Measurements from ENCODE around the gene CHFR. TPM values are rescaled to one million over a fixed set of nuclear protein-coding genes. Genes with fewer than 3 reads are reported as not detected.

Gene CHFR
- total and polyA plus RNA-seq, 9 of the 15 experiments (the other 6 are each of a cell fraction or from before 2014, with no cell fraction given) = 0.61 to 33.9 (median 19.3) TPM

DNA sequence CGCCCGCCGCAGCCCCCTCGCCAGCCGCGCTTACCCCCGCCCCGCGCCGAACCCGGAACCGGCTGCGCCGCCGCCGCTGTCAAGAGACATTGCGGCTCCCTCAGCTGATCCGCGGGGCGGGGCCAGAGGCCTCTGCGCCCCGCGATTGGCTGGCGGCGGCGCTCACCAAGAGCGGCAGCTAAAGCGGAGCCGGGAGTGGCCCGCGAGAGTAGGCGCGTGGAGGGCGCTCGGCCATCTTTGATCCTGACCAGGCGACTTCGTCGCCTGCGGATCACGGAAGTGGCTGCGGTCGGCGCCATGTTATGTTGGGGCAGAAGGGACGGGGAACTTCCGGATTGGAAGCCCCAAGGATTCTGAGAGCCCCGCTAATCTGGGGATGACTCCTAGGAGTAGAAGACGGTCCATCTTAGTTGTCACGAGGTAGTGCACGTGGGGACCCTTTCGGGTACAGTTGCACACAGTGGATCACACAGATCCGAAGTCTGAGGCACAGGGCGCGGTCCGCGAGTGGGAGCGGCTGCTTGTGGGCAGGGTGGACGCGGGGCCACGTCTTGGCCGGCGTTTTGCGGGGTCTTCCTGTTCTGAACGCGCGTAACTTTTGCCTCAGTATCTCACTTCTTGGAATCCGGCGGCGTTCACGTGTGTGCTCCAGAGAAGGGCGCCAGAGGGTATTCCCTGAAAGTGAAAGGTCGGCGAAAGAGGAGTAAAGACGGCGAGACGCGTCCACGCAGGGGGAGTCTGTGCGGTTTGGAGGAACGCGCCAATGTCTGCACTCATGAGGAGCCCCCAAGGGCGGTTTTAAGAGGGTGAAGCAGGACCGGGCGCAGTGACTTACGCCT is at the start of gene CHFR (continued):
- TF ChIP-seq, protein P1, sequence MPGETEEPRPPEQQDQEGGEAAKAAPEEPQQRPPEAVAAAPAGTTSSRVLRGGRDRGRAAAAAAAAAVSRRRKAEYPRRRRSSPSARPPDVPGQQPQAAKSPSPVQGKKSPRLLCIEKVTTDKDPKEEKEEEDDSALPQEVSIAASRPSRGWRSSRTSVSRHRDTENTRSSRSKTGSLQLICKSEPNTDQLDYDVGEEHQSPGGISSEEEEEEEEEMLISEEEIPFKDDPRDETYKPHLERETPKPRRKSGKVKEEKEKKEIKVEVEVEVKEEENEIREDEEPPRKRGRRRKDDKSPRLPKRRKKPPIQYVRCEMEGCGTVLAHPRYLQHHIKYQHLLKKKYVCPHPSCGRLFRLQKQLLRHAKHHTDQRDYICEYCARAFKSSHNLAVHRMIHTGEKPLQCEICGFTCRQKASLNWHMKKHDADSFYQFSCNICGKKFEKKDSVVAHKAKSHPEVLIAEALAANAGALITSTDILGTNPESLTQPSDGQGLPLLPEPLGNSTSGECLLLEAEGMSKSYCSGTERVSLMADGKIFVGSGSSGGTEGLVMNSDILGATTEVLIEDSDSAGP (CRISPR knock-in tag; IDR thresholded peaks at IDR 0.05) = no peak
- TF ChIP-seq, protein P2, sequence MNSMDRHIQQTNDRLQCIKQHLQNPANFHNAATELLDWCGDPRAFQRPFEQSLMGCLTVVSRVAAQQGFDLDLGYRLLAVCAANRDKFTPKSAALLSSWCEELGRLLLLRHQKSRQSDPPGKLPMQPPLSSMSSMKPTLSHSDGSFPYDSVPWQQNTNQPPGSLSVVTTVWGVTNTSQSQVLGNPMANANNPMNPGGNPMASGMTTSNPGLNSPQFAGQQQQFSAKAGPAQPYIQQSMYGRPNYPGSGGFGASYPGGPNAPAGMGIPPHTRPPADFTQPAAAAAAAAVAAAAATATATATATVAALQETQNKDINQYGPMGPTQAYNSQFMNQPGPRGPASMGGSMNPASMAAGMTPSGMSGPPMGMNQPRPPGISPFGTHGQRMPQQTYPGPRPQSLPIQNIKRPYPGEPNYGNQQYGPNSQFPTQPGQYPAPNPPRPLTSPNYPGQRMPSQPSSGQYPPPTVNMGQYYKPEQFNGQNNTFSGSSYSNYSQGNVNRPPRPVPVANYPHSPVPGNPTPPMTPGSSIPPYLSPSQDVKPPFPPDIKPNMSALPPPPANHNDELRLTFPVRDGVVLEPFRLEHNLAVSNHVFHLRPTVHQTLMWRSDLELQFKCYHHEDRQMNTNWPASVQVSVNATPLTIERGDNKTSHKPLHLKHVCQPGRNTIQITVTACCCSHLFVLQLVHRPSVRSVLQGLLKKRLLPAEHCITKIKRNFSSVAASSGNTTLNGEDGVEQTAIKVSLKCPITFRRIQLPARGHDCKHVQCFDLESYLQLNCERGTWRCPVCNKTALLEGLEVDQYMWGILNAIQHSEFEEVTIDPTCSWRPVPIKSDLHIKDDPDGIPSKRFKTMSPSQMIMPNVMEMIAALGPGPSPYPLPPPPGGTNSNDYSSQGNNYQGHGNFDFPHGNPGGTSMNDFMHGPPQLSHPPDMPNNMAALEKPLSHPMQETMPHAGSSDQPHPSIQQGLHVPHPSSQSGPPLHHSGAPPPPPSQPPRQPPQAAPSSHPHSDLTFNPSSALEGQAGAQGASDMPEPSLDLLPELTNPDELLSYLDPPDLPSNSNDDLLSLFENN (IDR thresholded peaks at IDR 0.05; ENCODE audit: low read depth in 2 of 2, low read length in 2 of 2) = no peak
- no peak for TF ChIP-seq SMAD2 (IDR thresholded peaks at IDR 0.05; ENCODE audit: low read depth, low read length)
- no peak for TF ChIP-seq ZNF507 (tag; conservative IDR thresholded peaks at IDR 0.05)
- 0 out of 2 replicates have a peak, but pooled peaks have one; percentile 43 for TF ChIP-seq ZNF830 (CRISPR knock-in tag; IDR thresholded peaks at IDR 0.05)
- TF ChIP-seq MED1 (CRISPR knock-in tag; IDR thresholded peaks at IDR 0.05; ENCODE audit: borderline replicate concordance) = no peak
- TF ChIP-seq, protein P3, sequence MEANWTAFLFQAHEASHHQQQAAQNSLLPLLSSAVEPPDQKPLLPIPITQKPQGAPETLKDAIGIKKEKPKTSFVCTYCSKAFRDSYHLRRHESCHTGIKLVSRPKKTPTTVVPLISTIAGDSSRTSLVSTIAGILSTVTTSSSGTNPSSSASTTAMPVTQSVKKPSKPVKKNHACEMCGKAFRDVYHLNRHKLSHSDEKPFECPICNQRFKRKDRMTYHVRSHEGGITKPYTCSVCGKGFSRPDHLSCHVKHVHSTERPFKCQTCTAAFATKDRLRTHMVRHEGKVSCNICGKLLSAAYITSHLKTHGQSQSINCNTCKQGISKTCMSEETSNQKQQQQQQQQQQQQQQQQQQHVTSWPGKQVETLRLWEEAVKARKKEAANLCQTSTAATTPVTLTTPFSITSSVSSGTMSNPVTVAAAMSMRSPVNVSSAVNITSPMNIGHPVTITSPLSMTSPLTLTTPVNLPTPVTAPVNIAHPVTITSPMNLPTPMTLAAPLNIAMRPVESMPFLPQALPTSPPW (CRISPR knock-in tag; IDR thresholded peaks at IDR 0.05) = peak; percentile 75
- TF ChIP-seq, protein P4, sequence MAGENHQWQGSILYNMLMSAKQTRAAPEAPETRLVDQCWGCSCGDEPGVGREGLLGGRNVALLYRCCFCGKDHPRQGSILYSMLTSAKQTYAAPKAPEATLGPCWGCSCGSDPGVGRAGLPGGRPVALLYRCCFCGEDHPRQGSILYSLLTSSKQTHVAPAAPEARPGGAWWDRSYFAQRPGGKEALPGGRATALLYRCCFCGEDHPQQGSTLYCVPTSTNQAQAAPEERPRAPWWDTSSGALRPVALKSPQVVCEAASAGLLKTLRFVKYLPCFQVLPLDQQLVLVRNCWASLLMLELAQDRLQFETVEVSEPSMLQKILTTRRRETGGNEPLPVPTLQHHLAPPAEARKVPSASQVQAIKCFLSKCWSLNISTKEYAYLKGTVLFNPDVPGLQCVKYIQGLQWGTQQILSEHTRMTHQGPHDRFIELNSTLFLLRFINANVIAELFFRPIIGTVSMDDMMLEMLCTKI (IDR thresholded peaks at IDR 0.05; ENCODE audit: partially characterized antibody) = no peak
- peak; percentile 84; the same call in 1 of the 2 replicates for TF ChIP-seq ELF4 (CRISPR knock-in tag; IDR thresholded peaks at IDR 0.05)
- TF ChIP-seq SMAD1 (IDR thresholded peaks at IDR 0.05; ENCODE audit: low read depth, low read length, partially characterized antibody) = no peak
- no peak for TF ChIP-seq BRF1 (IDR thresholded peaks at IDR 0.05; ENCODE audit: borderline replicate concordance, extremely low read depth, insufficient read length)
- no peak for TF ChIP-seq SREBF2 (CRISPR knock-in tag; IDR thresholded peaks at IDR 0.05)
- no peak for TF ChIP-seq NR1H2 (CRISPR knock-in tag; IDR thresholded peaks at IDR 0.05)
- no peak; the same call in 1 of the 2 replicates for TF ChIP-seq SMAD3 (CRISPR knock-in tag; conservative IDR thresholded peaks at IDR 0.05)
- TF ChIP-seq, protein P5, sequence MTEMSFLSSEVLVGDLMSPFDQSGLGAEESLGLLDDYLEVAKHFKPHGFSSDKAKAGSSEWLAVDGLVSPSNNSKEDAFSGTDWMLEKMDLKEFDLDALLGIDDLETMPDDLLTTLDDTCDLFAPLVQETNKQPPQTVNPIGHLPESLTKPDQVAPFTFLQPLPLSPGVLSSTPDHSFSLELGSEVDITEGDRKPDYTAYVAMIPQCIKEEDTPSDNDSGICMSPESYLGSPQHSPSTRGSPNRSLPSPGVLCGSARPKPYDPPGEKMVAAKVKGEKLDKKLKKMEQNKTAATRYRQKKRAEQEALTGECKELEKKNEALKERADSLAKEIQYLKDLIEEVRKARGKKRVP (CRISPR knock-in tag; IDR thresholded peaks at IDR 0.05) = no peak
- peak; percentile 95 to 99 (median 99) for TF ChIP-seq YY1 (IDR thresholded peaks at IDR 0.05; ENCODE audit: borderline replicate concordance in 1 of 3, control insufficient read depth in 1 of 3, extremely low read depth in 1 of 3, insufficient read depth in 3 of 3, insufficient read length in 1 of 3, insufficient replicate concordance in 2 of 3, low read depth in 1 of 3, low read length in 2 of 3)
- peak; percentile 46; the same call in 1 of the 2 replicates for TF ChIP-seq MBD2 (IDR thresholded peaks at IDR 0.05; ENCODE audit: borderline replicate concordance, low read depth)

Measured in K562 (cell line).